A549 treated with GW870086 at 1 μM for 4 hours (cell line): Measurements from ENCODE around the gene SNN. TPM values are rescaled to one million over a fixed set of nuclear protein-coding genes. Genes with fewer than 3 reads are reported as not detected.

ENCODE experiments used
- total RNA-seq: library from RNA; stranded (reverse); fragments of 200-300 nt; extraction: Qiagen RNA extraction; gene quantifications from 5 replicates; pipeline ENCODE4 v1.2.3, GENCODE V29; 2022; ENCODE audit warnings: low read depth

Gene SNN
- total RNA-seq: 14.5 to 17.7 TPM (median 17.2 TPM) in 5 replicates

DNA sequence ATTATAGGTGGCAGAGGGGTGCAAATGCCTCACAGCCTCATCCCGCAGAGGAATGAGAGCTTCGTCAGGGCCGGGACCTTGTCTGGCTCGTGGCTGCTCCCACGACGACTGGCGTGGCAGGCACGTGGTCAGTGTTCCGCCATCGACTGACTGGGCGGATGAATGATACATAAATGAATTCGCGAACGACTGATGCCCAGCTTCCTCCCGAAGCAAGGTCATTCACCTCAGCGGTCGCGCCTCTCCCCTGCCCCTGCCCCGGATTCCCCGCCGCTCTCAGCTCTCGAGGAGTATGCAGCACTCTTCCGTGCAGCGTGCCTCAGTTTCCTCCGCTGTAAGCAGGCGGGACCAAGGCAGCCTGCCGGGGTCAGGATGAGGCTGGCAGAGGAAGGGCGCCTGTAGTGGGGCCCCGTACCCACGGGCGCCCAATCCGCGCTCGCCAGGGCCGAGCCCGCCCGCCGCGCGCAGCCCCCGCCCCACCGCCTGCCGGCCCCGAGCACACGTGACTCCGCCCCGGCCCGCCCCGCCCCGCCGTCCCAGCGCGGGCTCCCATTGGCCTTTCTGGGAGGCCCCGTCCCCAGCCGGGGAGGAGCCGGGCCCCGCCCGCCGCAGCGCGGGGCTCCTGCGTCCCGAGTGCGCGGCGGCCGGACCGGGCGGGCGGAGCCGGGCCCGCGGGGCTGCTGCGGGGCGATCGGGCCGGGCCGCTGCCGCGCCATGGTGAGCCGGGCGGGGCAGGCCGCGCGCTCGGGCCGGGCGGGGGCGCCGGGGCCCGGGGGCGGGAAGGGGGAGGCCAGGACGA is at the start of gene SNN:
TSS of gene SNN (plus strand) at position 632 of the 799 bp plus-strand sequence. CDS start 7,605 bp downstream, outside the sequence.

Other genes with a start within 250 kb of the SNN start
- 170 to 199 TPM (median 190 TPM) in 5 replicates for gene LITAF, start 81.5 kb upstream of the SNN start, total RNA-seq
- 33.9 to 41.5 TPM (median 40.8 TPM) in 5 replicates for gene TXNDC11, start 74.4 kb downstream of the SNN start, total RNA-seq
- gene ZC3H7A, start 128.8 kb downstream of the SNN start, total RNA-seq: 24.2 to 32.2 TPM (median 28.0 TPM) in 5 replicates
- 228 to 259 TPM (median 235 TPM) in 5 replicates for gene RSL1D1, start 183.1 kb downstream of the SNN start, total RNA-seq
- 175 to 208 TPM (median 185 TPM) in 5 replicates for gene GSPT1, start 247.5 kb downstream of the SNN start, total RNA-seq